Liver (tissue), 3 donors: ENCODE results near the gene SCD5.

ENCODE experiments used
- CTCF ChIP-seq: fragments of 150-350 bp; IDR thresholded peaks from 2 replicates; pipeline ENCODE4 v1.5.1; 2017; ENCODE audit warnings: improper control_type of control experiment, low read depth, low read length; ENCODE audit not compliant: missing input control
- EGR1 ChIP-seq, 2 donors: IDR thresholded peaks; 2 replicates each; pipeline ENCODE4 v1.6.1; 2016 to 2018; ENCODE audit warnings: antibody characterized with exemption in 2 of 2, low read depth in 2 of 2
- GABPA ChIP-seq, 2 donors: IDR thresholded peaks in 1 of 2; conservative IDR thresholded peaks in 1 of 2; 2 replicates each; pipeline ENCODE4 v1.6.1; 2016; ENCODE audit warnings: antibody characterized with exemption in 2 of 2, mild to moderate bottlenecking in 1 of 2, moderate library complexity in 1 of 2
- HNF4G ChIP-seq: IDR thresholded peaks from 2 replicates; pipeline ENCODE4 v1.6.1; 2016; ENCODE audit warnings: antibody characterized with exemption
- RAD21 ChIP-seq, 2 donors: IDR thresholded peaks; 2 replicates each; pipeline ENCODE4 v1.6.1; 2016; ENCODE audit warnings: antibody characterized with exemption in 2 of 2, mild to moderate bottlenecking in 2 of 2
- RXRA ChIP-seq, 2 donors: IDR thresholded peaks; 2 replicates each; pipeline ENCODE4 v1.6.1; 2017 to 2018; ENCODE audit warnings: antibody characterized with exemption in 2 of 2, mild to moderate bottlenecking in 1 of 2
- SP1 ChIP-seq: IDR thresholded peaks from 2 replicates; pipeline ENCODE4 v1.6.1; 2018; ENCODE audit warnings: antibody characterized with exemption, mild to moderate bottlenecking
- TAF1 ChIP-seq: conservative IDR thresholded peaks from 2 replicates; pipeline ENCODE4 v1.6.1; 2016; ENCODE audit warnings: antibody characterized with exemption, mild to moderate bottlenecking
- YY1 ChIP-seq: IDR thresholded peaks from 2 replicates; pipeline ENCODE4 v1.6.1; 2016; ENCODE audit warnings: antibody characterized with exemption, mild to moderate bottlenecking
- TF ChIP-seq, protein P1 (sequence below): IDR thresholded peaks from 2 replicates; pipeline ENCODE4 v1.6.1; 2016; ENCODE audit warnings: antibody characterized with exemption
- TF ChIP-seq, protein P2 (sequence below): IDR thresholded peaks from 2 replicates; pipeline ENCODE4 v1.6.1; 2016; ENCODE audit warnings: antibody characterized with exemption
- TF ChIP-seq, protein P3 (sequence below): IDR thresholded peaks from 2 replicates; pipeline ENCODE4 v1.6.1; 2016; ENCODE audit warnings: antibody characterized with exemption, mild to moderate bottlenecking
- donor health status: healthy.
- donor health status: healthy.

DNA sequence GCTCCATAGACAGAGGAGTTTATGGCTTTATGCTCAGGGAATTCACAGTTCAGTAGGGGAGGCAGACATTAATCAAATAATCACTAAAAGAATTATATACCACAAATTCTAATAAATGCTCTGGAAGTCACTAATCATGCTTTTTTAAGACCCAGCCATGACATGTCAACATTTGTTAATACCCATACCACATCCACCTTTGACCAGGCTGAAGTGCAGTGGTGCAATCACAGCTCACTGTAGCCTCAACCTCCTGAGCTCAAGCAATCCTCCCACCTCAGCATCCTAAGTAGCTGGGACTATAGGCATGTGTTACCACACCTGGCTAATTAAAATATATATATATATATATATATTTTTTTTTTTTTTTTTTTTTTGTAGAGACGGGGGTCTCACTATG, 12.8 kb upstream of the SCD5 start:
- TF ChIP-seq CTCF, result no peak
- no peak for TF ChIP-seq RAD21 (IDR thresholded peaks at IDR 0.05)
- TF ChIP-seq TAF1, result no peak
- TF ChIP-seq EGR1 (IDR thresholded peaks at IDR 0.05; ENCODE audit: low read depth in 2 of 2), result no peak
- TF ChIP-seq, protein P1, sequence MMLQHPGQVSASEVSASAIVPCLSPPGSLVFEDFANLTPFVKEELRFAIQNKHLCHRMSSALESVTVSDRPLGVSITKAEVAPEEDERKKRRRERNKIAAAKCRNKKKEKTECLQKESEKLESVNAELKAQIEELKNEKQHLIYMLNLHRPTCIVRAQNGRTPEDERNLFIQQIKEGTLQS, result no peak
- TF ChIP-seq, protein P2, sequence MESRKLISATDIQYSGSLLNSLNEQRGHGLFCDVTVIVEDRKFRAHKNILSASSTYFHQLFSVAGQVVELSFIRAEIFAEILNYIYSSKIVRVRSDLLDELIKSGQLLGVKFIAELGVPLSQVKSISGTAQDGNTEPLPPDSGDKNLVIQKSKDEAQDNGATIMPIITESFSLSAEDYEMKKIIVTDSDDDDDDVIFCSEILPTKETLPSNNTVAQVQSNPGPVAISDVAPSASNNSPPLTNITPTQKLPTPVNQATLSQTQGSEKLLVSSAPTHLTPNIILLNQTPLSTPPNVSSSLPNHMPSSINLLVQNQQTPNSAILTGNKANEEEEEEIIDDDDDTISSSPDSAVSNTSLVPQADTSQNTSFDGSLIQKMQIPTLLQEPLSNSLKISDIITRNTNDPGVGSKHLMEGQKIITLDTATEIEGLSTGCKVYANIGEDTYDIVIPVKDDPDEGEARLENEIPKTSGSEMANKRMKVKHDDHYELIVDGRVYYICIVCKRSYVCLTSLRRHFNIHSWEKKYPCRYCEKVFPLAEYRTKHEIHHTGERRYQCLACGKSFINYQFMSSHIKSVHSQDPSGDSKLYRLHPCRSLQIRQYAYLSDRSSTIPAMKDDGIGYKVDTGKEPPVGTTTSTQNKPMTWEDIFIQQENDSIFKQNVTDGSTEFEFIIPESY, result no peak
- TF ChIP-seq, protein P3, sequence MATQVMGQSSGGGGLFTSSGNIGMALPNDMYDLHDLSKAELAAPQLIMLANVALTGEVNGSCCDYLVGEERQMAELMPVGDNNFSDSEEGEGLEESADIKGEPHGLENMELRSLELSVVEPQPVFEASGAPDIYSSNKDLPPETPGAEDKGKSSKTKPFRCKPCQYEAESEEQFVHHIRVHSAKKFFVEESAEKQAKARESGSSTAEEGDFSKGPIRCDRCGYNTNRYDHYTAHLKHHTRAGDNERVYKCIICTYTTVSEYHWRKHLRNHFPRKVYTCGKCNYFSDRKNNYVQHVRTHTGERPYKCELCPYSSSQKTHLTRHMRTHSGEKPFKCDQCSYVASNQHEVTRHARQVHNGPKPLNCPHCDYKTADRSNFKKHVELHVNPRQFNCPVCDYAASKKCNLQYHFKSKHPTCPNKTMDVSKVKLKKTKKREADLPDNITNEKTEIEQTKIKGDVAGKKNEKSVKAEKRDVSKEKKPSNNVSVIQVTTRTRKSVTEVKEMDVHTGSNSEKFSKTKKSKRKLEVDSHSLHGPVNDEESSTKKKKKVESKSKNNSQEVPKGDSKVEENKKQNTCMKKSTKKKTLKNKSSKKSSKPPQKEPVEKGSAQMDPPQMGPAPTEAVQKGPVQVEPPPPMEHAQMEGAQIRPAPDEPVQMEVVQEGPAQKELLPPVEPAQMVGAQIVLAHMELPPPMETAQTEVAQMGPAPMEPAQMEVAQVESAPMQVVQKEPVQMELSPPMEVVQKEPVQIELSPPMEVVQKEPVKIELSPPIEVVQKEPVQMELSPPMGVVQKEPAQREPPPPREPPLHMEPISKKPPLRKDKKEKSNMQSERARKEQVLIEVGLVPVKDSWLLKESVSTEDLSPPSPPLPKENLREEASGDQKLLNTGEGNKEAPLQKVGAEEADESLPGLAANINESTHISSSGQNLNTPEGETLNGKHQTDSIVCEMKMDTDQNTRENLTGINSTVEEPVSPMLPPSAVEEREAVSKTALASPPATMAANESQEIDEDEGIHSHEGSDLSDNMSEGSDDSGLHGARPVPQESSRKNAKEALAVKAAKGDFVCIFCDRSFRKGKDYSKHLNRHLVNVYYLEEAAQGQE, result no peak
- TF ChIP-seq SP1, result no peak
- no peak for TF ChIP-seq HNF4G
- TF ChIP-seq RXRA (IDR thresholded peaks at IDR 0.05), result no peak
- TF ChIP-seq GABPA (IDR thresholded peaks at IDR 0.05 in 1 of 2, conservative IDR thresholded peaks at IDR 0.05 in 1 of 2), result no peak
- no peak for TF ChIP-seq YY1
